IMR-90 (cell line): Measurements from ENCODE around the gene AMOTL1.

ENCODE experiments used
- CEBPB ChIP-seq: IDR thresholded peaks from 2 replicates; pipeline ENCODE4 v1.6.1; 2012; ENCODE audit warnings: low read depth, low read length, improper control_type of control experiment
- TF ChIP-seq, protein P1 (sequence below): fragments of 150-350 bp; IDR thresholded peaks from 2 replicates; pipeline ENCODE4 v1.6.1; 2017; ENCODE audit warnings: mild to moderate bottlenecking, antibody characterized with exemption, low read length, low read depth

DNA sequence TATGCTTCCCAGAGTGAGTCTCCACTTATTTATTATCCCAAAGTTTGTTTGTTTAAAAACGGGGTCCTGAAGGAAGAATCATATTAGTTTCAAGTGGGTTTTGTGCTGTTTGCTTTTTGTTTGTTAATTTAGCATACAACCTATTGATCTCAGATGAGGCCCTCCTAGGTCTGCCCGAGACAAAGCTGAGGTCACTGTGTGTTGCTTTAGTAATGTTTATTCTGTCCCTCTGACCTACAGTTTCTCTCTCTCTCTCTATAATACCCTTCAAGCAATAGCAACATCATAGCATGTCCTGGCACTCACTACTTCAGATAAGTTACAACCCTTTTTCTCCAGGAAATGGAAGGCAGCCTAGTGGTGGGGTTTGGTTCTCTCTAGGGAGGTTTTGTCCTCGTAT, 63.4 kb downstream of the AMOTL1 start:
- TF ChIP-seq, protein P1, sequence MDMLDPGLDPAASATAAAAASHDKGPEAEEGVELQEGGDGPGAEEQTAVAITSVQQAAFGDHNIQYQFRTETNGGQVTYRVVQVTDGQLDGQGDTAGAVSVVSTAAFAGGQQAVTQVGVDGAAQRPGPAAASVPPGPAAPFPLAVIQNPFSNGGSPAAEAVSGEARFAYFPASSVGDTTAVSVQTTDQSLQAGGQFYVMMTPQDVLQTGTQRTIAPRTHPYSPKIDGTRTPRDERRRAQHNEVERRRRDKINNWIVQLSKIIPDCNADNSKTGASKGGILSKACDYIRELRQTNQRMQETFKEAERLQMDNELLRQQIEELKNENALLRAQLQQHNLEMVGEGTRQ, result no peak
- TF ChIP-seq CEBPB, result no peak
